PFSK-1 (cell line): ENCODE measurements around the gene CHST10.

Experiments
- POLR2AphosphoS5 ChIP-seq: IDR thresholded peaks from 2 replicates; pipeline ENCODE4 v1.6.1; 2012; ENCODE audit warnings: low read depth, mild to moderate bottlenecking, control low read depth, low read length, moderate library complexity
- TF ChIP-seq, protein P1 (sequence below), 2 experiments: IDR thresholded peaks; 2 replicates each; pipeline versions ENCODE4 v1.6.1 to v1.8.0; 2011 to 2012; ENCODE audit warnings: low read depth in 2 of 2, low read length in 2 of 2, control low read depth in 1 of 2, inconsistent platforms in 1 of 2, mild to moderate bottlenecking in 1 of 2, moderate library complexity in 1 of 2; ENCODE audit not compliant: insufficient read depth in 1 of 2

- TF ChIP-seq, protein P1, sequence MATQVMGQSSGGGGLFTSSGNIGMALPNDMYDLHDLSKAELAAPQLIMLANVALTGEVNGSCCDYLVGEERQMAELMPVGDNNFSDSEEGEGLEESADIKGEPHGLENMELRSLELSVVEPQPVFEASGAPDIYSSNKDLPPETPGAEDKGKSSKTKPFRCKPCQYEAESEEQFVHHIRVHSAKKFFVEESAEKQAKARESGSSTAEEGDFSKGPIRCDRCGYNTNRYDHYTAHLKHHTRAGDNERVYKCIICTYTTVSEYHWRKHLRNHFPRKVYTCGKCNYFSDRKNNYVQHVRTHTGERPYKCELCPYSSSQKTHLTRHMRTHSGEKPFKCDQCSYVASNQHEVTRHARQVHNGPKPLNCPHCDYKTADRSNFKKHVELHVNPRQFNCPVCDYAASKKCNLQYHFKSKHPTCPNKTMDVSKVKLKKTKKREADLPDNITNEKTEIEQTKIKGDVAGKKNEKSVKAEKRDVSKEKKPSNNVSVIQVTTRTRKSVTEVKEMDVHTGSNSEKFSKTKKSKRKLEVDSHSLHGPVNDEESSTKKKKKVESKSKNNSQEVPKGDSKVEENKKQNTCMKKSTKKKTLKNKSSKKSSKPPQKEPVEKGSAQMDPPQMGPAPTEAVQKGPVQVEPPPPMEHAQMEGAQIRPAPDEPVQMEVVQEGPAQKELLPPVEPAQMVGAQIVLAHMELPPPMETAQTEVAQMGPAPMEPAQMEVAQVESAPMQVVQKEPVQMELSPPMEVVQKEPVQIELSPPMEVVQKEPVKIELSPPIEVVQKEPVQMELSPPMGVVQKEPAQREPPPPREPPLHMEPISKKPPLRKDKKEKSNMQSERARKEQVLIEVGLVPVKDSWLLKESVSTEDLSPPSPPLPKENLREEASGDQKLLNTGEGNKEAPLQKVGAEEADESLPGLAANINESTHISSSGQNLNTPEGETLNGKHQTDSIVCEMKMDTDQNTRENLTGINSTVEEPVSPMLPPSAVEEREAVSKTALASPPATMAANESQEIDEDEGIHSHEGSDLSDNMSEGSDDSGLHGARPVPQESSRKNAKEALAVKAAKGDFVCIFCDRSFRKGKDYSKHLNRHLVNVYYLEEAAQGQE (IDR thresholded peaks at IDR 0.05; ENCODE audit: insufficient read depth in 1 of 2, low read depth in 2 of 2, low read length in 2 of 2) = no peak
- no peak for TF ChIP-seq POLR2AphosphoS5
Observed at GRCh38 chr2:100391735-100392515, 25.5 kb downstream of the CHST10 start.
